Right cardiac atrium (tissue), 5 donors: ENCODE measurements around the gene DNASE1. TPM values are rescaled to one million over a fixed set of nuclear protein-coding genes. Genes with fewer than 3 reads are reported as not detected.

Source experiments
- ATAC-seq, 2 donors: fragments of 200-7000 bp; cut with Tn5 transposase; one replicate each; pipeline versions ENCODE4 v1.8.0 to v1.9.1; 2020; ENCODE audit warnings: moderate library complexity in 2 of 2, mild to moderate bottlenecking in 1 of 2
- DNase-seq, 3 donors: peaks; one replicate each; pipeline ENCODE4 v3.0.0-alpha.2; 2020
- H3K27ac ChIP-seq: one replicate; pipeline ENCODE4 v1.5.1; 2013; ENCODE audit warnings: mild to moderate bottlenecking, low read length, control low read depth, moderate library complexity
- H3K27me3 ChIP-seq: one replicate; pipeline ENCODE4 v1.6.1; 2013; ENCODE audit not compliant: control insufficient read depth, insufficient read depth
- H3K4me1 ChIP-seq: one replicate; pipeline ENCODE4 v1.6.1; 2013; ENCODE audit warnings: low read length; ENCODE audit not compliant: control insufficient read depth, insufficient read depth
- H3K4me3 ChIP-seq: one replicate; pipeline ENCODE4 v1.5.1; 2013; ENCODE audit warnings: low read length, control low read depth
- H3K9me3 ChIP-seq: one replicate; pipeline ENCODE4 v1.6.1; 2013; ENCODE audit warnings: low read length; ENCODE audit not compliant: control insufficient read depth
- WGBS: extraction: QIAGEN DNeasy Blood & Tissue Kit; methylation state at CpG from one replicate; pipeline ENCODE4 v1.1.7; 2013; 5-methylcytosine and 5-hydroxymethylcytosine counted together
- intact Hi-C, 4 donors: fragments of 100-400 bp; cut with DNase I; formaldehyde crosslinking; loops; one replicate each; pipeline versions ENCODE4 v1.11.0 to v1.14.0; 2022 to 2023
- polyA plus RNA-seq: library from polyadenylated mRNA; stranded (reverse); fragments of 200-250 nt; gene quantifications from one replicate; pipeline ENCODE4 v1.2.3, GENCODE V29; 2013
- total RNA-seq, 4 donors: library from RNA; stranded (reverse); fragmentation: NEBNext Ultra II Directional; extraction: Animal tissue kit (Norgen Biotek cat#: 25700); gene quantifications; one replicate each; pipeline ENCODE4 v1.2.1, GENCODE V29; 2021
- donor health status: healthy with polysubstance abuse.
- donor health status: DM: no; HTN: yes; CAD: no.
- donor health status: DM: no; HTN: no; CAD: no.
- donor health status: DM: no; HTN: yes; CAD: no; lungs with severe emphysema.
- donor health status: DM: yes; HTN: yes; CAD: no.

DNASE1 gene
- total and polyA plus RNA-seq, 5 donors, result 3.4 to 10.7 (median 7.2) TPM

DNA sequence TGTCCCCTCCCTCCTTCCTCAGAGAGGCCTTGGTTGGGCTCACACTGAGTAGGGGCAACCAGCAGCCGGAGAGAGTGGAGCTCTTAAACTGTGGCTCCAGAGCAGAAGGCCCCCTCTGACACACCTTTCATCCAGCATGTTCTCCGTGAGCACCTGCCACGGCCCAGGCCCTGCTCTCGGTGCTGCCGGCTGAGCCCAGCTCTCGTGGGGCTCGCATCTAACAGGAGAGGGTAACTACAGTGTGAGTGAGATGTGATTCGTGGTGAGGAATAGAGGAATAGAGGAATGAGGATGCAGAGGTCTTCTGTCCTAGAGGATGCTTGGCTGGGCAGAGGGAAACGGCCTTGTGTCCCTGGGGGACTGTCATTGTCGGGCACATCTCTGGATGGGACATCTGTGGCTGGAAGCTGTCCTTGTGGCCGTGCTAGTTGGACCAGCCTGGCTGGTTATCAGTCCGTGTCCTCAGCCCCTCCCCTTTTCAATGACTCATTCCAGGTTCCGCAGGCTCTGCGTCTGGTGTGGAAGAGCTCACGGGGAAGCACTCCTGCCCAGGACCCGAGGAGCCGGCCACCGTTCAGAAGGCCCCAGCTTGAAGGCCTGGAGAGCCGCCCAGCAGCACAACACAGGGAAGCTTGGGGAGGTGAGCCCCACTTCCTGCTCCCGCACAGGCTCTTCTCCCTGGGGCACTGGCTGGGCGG lies 11.9 kb upstream of the DNASE1 start:
- H3K27me3 ChIP-seq, result no peaks in the 10 kb centered on the region
- WGBS, result 62% methylated on average over 21 of the region's 21 CpGs
- H3K4me1 ChIP-seq, result no peaks in the 10 kb centered on the region
- H3K27ac ChIP-seq, result no peak overlapping the region
- H3K9me3 ChIP-seq, result no peaks in the 10 kb centered on the region
- ATAC-seq (peak; percentile 36 to 66), DNase-seq (no peak)
- H3K4me3 ChIP-seq, result no peak overlapping the region
- intact Hi-C loops, result no loop called here

DNA sequence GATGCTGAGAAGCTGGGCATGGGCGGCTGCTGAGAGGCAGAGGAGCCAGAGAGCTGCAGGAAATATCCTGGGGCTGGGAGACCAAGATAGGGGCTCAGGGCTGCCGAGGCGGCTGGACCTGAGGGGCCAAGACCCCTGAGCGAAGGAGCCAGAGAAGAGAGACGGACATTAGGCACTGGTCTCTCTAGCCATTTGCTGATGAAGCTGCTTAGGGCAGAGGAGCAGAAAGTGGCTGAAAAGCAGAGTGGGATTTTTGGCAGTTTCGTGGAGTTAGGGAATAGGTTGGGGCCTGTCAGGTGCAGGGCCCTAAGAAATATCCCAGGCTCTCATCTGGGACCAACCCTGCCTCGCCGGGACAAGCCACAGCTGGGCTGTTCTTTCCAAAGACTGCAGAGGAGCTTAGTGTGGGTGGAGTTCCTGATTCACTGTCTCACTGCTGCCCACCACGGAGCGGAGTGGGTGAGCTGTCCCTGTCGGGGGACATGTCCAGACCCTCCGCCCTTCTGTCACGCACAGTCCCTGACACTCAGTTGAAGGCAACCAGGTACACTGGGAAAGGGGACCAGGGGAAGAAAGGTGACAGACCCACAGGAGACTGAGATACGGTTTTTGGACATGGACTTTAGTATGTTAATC lies 11.3 kb upstream of the DNASE1 start:
- 84% methylated on average over 14 of the region's 14 CpGs for WGBS

DNA sequence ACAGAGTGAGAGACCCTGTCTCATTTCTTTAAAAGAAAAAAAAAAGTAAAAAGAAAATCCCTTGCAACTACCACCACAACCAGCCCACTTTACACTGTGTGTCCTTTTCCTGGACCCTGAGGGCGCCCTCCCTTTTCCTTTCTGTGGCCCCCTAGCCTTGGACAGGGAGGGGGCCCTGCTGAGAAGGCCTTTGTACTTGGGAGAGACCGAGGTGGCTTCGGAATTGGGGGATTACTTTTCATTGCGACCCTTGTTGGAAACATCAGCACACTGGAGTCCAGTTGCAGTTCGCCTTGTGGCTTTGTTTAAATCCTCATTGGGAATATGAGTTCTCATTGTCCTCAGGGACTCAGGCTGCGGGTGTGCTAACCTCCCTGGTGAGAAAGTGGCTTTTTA lies 9.4 kb upstream of the DNASE1 start:
- intact Hi-C loops, result no loop called here
- no peaks in the 10 kb centered on the region for H3K27me3 ChIP-seq
- no peak overlapping the region for H3K27ac ChIP-seq
- no peaks in the 10 kb centered on the region for H3K9me3 ChIP-seq
- no peak overlapping the region for H3K4me3 ChIP-seq
- 82% methylated on average over 6 of the region's 6 CpGs for WGBS
- no peaks in the 10 kb centered on the region for H3K4me1 ChIP-seq
- ATAC-seq, result no peak
- DNase-seq, result no peak

More for the DNA sequence above, 11.3 kb upstream of the DNASE1 start:
- DNase-seq (no peak), ATAC-seq (no peak)
- H3K9me3 ChIP-seq, result no peaks in the 10 kb centered on the region
- no peak overlapping the region for H3K27ac ChIP-seq
- no peaks in the 10 kb centered on the region for H3K4me1 ChIP-seq
- H3K4me3 ChIP-seq, result no peak overlapping the region
- no peaks in the 10 kb centered on the region for H3K27me3 ChIP-seq
- intact Hi-C loops, result no loop called here

DNA sequence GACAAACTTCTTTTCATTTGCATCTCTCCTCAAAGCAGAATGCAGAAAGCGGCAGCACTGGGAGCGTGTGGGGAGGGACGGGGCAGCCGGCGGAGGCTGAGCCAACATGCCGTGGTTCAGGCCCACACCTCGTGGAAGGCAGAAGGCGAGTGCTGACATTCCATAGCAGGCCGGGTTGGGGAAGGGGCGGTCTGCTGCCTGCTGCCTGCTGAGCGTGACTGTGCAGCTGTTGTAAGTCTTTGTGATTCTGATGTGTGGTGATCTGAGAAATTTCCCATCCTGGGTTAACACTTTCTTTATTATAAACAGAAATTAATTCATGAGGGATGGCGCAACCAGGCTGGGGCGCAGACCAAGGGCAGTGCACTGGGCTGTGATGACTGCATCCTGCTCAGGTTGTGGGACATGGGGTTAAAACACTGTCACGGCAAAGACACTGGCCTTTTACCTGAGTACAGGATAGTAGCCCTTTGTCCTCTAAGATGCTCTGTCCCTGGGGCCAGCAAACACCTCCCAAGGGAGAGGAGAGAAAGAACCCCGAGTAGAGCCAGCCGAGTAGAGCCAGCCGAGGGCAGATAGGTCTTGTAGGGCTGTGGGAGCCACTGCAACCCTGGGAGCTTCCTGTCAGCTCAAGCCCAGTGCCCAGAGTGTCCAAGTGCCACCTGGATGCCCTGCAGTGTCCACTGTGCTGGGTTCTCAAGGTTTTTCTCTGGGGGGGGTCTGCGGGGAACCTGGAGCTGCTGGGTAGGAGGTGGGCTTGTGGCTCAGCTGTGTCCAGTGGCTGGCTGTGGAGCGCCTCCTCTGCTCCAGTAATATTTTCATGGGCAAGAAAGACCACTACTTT lies 8.8 kb upstream of the DNASE1 start:
- Histone ChIP-seq H3K27me3 (no peaks in the 10 kb centered on the region), H3K4me1 (no peaks in the 10 kb centered on the region), H3K4me3 (no peak overlapping the region), H3K9me3 (no peaks in the 10 kb centered on the region), H3K27ac (no peak overlapping the region)
- ATAC-seq, result no peak
- 74% methylated on average over 19 of the region's 19 CpGs for WGBS
- intact Hi-C loops, result no loop called here
- no peak for DNase-seq

DNA sequence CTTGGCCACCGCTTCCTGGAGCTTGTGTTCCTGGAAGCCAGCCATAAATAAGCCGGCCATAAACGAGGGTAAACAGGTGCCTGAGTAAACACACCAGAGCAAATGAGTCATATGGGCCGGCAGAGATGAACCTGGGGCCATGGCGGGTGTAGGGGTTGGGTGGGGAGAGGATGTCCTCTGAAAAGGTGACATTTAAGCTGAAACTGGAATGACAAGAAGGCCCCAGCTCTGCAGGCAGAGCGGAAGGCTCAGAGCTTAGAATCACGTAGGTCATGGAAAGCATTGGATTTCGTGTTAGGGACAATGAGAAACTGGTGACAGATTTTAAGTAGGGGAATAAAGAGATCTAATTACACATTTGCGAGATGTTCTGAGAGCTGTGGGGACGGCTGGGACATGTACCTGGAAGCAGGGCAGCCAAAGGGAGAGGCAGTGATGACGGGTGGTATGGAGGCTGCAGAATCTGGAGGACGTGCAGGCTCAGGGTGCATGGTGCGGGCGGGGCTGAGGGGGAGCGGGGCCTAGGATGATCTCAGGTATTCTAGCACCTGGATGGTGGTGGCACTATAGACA lies 8.1 kb upstream of the DNASE1 start:
- Histone ChIP-seq H3K27ac (no peak overlapping the region), H3K4me3 (no peak overlapping the region), H3K9me3 (no peaks in the 10 kb centered on the region), H3K27me3 (no peaks in the 10 kb centered on the region), H3K4me1 (no peaks in the 10 kb centered on the region)
- ATAC-seq, result no peak
- 83% methylated on average over 15 of the region's 15 CpGs for WGBS
- intact Hi-C loops, result no loop called here
- DNase-seq, result no peak

DNA sequence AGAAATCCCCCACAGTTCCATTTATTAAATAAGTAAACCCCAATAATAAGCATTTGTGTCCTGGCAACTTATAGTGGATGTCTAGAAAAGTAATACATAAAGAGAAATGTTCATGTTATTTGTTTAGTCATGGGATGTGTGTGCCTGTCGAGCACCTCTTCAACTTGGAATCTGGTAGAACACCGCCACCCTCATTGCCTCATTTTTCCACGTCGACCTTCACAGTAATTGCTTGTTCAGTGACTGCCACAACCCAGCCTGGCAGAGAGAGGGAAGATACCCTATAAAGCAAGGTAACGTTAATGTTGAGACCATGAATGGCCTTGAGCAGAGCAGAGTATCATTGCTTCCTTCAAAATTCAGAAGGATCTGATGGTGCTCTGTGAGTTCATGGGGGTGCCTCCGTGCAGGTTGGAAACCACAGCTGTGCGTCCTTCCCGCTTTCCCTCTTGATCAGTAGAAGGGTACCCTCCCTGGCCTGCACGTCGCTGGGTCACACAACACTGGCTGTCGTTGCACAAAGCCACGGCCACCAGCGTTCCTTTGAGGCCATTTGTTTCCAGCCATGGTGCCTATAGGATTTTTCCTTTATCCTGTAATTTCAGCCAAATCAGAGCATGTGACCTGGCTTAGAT lies 3.7 kb upstream of the DNASE1 start:
- Histone ChIP-seq H3K27ac (no peak overlapping the region), H3K9me3 (no peaks in the 10 kb centered on the region), H3K27me3 (no peaks in the 10 kb centered on the region), H3K4me3 (no peak overlapping the region), H3K4me1 (no peaks in the 10 kb centered on the region)
- intact Hi-C loops, result no loop called here
- WGBS, result 91% methylated on average over 13 of the region's 13 CpGs
- DNase-seq (no peak), ATAC-seq (no peak)

DNA sequence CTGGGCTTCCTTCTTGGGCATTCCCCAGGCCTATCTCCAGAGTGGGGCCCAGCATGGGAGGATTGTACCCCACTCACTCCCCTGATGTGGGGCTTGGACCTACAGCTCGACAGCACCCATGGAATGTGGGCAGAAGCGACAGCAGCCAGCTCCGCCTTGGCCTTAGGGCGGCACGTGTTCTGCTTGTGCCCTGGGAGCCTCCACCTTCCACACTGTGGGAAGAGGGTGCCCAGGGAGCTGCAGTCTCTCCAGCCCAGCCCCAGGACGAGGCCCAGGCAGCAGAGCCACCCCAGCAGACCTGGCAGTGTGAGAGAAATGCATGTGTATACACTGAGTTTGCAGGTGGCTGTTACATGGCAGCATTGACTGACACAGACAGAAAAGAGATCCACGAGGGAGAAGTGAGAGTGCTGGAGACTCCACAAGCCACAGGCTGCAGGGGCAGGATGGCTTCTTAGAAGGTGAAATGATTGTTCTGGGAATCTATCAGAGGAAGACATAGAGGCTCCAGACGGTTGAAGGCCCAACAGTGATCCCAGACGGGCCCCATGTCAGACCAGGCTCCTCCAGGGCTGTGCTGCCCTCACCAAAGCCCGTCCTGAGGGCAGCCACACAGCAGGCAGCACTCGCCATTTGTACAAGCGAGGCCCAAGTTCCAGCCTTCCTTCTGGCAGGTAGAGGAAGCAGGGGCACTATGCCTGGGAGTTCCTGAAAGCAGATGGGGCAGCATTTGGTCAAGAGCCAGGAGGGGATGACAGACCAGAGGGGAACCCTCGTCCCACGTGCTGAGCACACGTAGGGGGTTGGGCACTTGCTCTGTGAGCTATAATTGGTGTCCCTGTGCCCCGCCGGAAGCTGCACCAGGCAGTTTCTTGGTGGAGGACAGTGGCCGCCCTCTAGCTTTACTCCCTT lies 2.8 kb upstream of the DNASE1 start:
- no peak for DNase-seq
- intact Hi-C loops, result no loop called here
- Histone ChIP-seq H3K27me3 (no peaks in the 10 kb centered on the region), H3K27ac (no peak overlapping the region), H3K4me3 (no peak overlapping the region), H3K4me1 (no peaks in the 10 kb centered on the region), H3K9me3 (no peaks in the 10 kb centered on the region)
- 80% methylated on average over 18 of the region's 18 CpGs for WGBS
- ATAC-seq, result no peak

DNA sequence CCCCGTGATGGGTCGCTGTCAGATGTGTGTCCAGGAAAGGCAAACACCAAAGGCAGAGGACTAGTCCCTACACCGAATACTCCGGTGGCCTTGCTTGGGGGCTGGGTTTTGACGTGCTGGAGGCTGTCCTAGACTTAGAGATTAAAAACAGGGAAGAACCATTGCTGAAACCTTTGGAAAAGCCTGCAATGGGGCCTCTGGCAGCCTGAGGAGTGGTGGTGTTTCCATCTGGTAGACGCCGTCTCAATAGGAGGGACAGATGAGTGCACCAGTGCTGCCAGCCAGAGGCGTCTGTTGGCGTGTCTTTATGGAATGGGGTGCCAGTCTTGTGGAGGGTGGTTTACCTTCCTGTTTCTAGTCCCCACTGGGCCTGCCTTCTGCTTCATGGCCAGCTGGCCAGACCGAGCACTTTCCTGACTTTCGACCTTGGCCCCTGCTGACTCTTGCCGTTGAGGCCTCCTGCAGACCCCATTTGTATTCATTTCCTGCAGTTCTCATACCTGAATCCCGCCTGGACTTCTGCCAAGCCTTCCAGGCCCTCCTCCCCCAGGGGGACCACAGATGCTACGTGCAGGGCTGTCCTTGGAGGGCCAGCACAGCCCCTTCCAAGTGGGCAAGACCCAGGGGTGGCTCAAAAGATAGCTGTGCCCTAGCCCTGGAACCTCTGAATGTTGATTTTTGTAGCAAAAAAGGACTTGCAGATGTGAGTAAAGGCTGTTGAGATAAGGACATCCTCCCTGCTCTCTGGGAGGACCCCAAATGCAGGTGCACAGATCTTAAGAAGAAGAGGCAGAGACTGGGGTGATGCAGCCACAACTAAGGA lies 1.9 kb upstream of the DNASE1 start:
- Histone ChIP-seq H3K9me3 (no peaks in the 10 kb centered on the region), H3K4me3 (no peak overlapping the region), H3K4me1 (no peaks in the 10 kb centered on the region), H3K27ac (no peak overlapping the region), H3K27me3 (no peaks in the 10 kb centered on the region)
- no peak for DNase-seq
- intact Hi-C loops, result no loop called here
- WGBS, result 79% methylated on average over 14 of the region's 14 CpGs
- ATAC-seq, result no peak

DNA sequence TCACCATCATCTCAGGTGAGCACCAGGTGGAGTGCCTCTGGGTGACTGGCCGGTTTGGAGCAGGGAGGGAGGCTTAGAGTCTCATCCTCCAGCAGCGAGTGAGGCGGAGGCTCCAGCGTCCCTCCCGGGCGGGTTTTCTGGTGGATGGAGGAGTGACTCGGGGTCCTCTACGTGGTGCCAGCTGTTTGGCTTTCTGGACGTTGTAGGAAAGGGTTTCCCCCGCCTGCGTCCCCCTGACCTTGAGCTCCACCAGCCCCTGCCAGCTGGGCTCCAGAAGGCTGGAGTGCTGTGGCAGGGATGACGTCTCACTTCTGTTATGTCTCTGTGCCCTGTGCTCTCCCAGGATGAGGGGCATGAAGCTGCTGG lies 522 bp downstream of the DNASE1 start:
- DNase-seq (no peak), ATAC-seq (peak in 1 of 2 donors; percentile 6)
- Histone ChIP-seq H3K4me1 (no peaks in the 10 kb centered on the region), H3K9me3 (no peaks in the 10 kb centered on the region), H3K4me3 (no peak overlapping the region), H3K27ac (no peak overlapping the region), H3K27me3 (no peaks in the 10 kb centered on the region)
- 85% methylated on average over 12 of the region's 12 CpGs for WGBS
- intact Hi-C loops, result no loop called here
